HCT116 (cell line): ENCODE results near the gene KIRREL1.

ENCODE experiments used
- CTCF ChIP-seq, 3 experiments: fragments of 200-600 bp in 1 of 3; sonication (generic) in 1 of 3; IDR thresholded peaks in 2 of 3; conservative IDR thresholded peaks in 1 of 3; 2 replicates each; pipeline ENCODE4 v1.5.1; 2012 to 2017; ENCODE audit warnings: low read depth in 2 of 3, low read length in 2 of 3, antibody characterized with exemption in 1 of 3, borderline replicate concordance in 1 of 3, control low read depth in 1 of 3, mild to moderate bottlenecking in 1 of 3, mixed read lengths in 1 of 3, mixed run types in 1 of 3, moderate library complexity in 1 of 3; ENCODE audit not compliant: insufficient read depth in 1 of 3
- EGR1 ChIP-seq: IDR thresholded peaks from 2 replicates; pipeline ENCODE4 v1.6.1; 2012; ENCODE audit warnings: low read depth
- EZH2 ChIP-seq: fragments of 200-600 bp; sonication (generic); IDR thresholded peaks from 2 replicates; pipeline ENCODE4 v1.6.1; 2017; ENCODE audit warnings: antibody characterized with exemption, mixed run types
- EZH2phosphoT487 ChIP-seq: fragments of 200-600 bp; IDR thresholded peaks from 2 replicates; pipeline ENCODE4 v1.6.1; 2018; ENCODE audit warnings: antibody characterized with exemption, borderline replicate concordance
- MAX ChIP-seq: IDR thresholded peaks from 2 replicates; pipeline ENCODE4 v1.6.1; 2012
- POLR2A ChIP-seq: IDR thresholded peaks from 2 replicates; pipeline ENCODE4 v1.7.0; 2011; ENCODE audit warnings: borderline replicate concordance; ENCODE audit not compliant: insufficient read depth, insufficient read length; ENCODE audit errors: extremely low read depth
- POLR2AphosphoS5 ChIP-seq: IDR thresholded peaks from 2 replicates; pipeline ENCODE4 v1.6.1; 2011; ENCODE audit warnings: mild to moderate bottlenecking, low read depth, low read length, moderate library complexity
- RAD21 ChIP-seq: IDR thresholded peaks from 2 replicates; pipeline ENCODE4 v1.6.1; 2012; ENCODE audit warnings: low read depth, mild to moderate bottlenecking
- ZNF274 ChIP-seq: fragments of 200-500 bp; sonication (Bioruptor generic); IDR thresholded peaks from 2 replicates; pipeline ENCODE4 v1.6.1; 2014; ENCODE audit warnings: mild to moderate bottlenecking, low read depth, low read length, inconsistent platforms
- TF ChIP-seq, protein P1 (sequence below): IDR thresholded peaks from 2 replicates; pipeline ENCODE4 v1.6.1; 2012
- TF ChIP-seq, protein P2 (sequence below): IDR thresholded peaks from 2 replicates; pipeline ENCODE4 v1.6.1; 2011; ENCODE audit warnings: mild to moderate bottlenecking, low read length, moderate library complexity; ENCODE audit not compliant: insufficient replicate concordance; ENCODE audit errors: extremely low read depth

GRCh38 chr1:158025576-158026230, 32.3 kb downstream of the KIRREL1 start:
- TF ChIP-seq CTCF (IDR thresholded peaks at IDR 0.05 in 2 of 3, conservative IDR thresholded peaks at IDR 0.05 in 1 of 3; ENCODE audit: borderline replicate concordance in 1 of 3, insufficient read depth in 1 of 3, low read depth in 2 of 3, low read length in 2 of 3) (no peak), ZNF274 (no peak), POLR2A (no peak), POLR2AphosphoS5 (no peak), RAD21 (no peak), EZH2phosphoT487 (no peak), EZH2 (no peak), MAX (no peak), EGR1 (no peak)
- TF ChIP-seq, protein P1, sequence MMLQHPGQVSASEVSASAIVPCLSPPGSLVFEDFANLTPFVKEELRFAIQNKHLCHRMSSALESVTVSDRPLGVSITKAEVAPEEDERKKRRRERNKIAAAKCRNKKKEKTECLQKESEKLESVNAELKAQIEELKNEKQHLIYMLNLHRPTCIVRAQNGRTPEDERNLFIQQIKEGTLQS = no peak
- TF ChIP-seq, protein P2, sequence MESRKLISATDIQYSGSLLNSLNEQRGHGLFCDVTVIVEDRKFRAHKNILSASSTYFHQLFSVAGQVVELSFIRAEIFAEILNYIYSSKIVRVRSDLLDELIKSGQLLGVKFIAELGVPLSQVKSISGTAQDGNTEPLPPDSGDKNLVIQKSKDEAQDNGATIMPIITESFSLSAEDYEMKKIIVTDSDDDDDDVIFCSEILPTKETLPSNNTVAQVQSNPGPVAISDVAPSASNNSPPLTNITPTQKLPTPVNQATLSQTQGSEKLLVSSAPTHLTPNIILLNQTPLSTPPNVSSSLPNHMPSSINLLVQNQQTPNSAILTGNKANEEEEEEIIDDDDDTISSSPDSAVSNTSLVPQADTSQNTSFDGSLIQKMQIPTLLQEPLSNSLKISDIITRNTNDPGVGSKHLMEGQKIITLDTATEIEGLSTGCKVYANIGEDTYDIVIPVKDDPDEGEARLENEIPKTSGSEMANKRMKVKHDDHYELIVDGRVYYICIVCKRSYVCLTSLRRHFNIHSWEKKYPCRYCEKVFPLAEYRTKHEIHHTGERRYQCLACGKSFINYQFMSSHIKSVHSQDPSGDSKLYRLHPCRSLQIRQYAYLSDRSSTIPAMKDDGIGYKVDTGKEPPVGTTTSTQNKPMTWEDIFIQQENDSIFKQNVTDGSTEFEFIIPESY = no peak
